ENCODE data around the gene YOD1. TPM values are rescaled to one million over a fixed set of nuclear protein-coding genes. Genes with fewer than 3 reads are reported as not detected.
"Not testable (repeated sequence)": the region's sequence is repeated elsewhere in the genome, so short reads cannot be mapped to it uniquely, and the experiment has no call there.

YOD1 gene
- polyA plus RNA-seq, 3 donors: 15.1 to 16.2 (median 16.1) TPM

GRCh38 chr1:207050480-207051190, 373 bp downstream of the YOD1 start:
- peak; percentile 88 to 89 (median 89) for DNase-seq (ENCODE audit: low read depth in 3 of 3, low spot score in 2 of 3)

DNA sequence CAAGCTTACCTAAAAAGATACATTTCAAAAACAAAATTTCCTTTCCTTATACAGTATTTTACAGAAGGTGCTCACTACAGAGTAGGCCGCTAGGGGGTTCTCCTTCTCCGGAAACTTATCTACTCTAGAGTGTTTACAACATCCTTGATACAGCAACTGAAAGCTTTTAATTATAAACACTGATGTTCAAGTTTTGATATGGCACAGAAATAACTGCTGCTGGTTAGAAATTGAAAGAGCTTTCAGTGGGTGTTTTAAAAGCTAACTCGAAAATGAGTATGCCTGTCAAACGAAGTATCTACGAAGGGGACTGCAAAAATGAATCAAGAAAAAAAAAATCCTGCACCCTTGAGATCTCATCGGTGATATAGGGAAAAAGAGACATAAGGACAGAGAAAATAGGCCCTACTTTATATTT, 1.0 kb downstream of the YOD1 start:
- DNase-seq (ENCODE audit: low read depth in 3 of 3, low spot score in 2 of 3): no peak

DNA sequence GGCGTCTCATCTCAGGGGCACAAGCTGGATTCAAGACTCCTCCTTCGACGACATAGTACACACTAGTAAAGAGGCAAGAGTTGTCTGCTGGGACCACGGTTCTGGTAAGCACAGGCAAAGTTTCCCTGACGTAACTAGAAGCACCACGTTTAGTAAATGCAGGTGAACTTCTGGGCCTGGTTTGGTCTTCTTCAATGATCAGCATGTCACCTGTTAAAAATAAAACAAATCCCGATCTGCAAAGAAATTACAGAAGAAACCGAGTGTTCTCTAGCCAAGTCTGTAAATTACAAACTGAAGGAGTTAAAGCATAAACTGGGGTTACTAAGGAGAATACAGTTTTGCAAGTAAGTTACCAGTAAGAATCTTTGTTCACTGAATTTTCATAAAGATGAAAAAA, 1.5 kb downstream of the YOD1 start:
- DNase-seq (ENCODE audit: low read depth in 3 of 3, low spot score in 2 of 3): no peak

- no peak for DNase-seq (ENCODE audit: low read depth in 3 of 3, low spot score in 2 of 3)
These were observed 2.0 kb downstream of the YOD1 start for GRCh38 chr1:207049054-207049453.

- DNase-seq (ENCODE audit: low read depth in 3 of 3, low spot score in 2 of 3): no peak
These were observed 3.0 kb downstream of the YOD1 start for GRCh38 chr1:207048041-207048440.

GRCh38 chr1:207047505-207047904, 3.5 kb downstream of the YOD1 start:
- DNase-seq (ENCODE audit: low read depth in 3 of 3, low spot score in 2 of 3): no peak

DNA sequence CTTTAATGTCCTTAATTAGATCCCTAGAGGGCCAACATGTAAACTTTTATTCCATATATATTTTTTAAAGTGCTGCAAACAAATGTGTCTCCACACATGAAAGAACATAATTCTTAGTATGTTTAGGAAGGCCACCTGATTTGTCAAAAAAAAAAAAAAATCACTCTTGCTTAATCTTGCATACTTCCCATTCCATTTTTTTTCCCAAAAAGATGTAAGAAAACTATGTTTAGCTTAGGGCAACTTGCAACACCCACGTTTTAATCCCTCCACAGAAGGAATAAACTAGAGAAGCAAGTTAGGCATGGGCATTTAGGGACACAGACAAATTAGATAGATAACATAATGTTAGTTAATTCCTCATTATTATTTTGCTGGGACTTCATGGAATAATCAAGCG, 5.6 kb downstream of the YOD1 start:
- no peak for DNase-seq (ENCODE audit: low read depth in 3 of 3, low spot score in 2 of 3)

DNA sequence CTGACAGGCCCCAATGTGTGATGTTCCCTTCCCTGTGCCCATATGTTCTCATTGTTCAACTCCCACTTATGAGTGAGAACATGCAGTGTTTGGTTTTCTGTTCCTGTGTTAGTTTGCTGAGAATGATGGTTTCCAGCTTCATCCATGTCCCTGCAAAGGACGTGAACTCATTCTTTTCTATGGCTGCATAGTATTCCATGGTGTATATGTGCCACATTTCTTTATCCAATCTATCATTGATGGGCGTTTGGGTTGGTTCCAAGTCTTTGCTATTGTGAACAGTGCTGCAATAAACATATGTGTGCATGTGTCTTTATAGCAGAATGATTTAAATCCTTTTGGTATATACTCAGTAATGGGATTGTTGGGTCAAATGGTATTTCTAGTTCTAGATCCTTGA, 9.6 kb downstream of the YOD1 start:
- DNase-seq (ENCODE audit: low read depth in 3 of 3, low spot score in 2 of 3): not testable (repeated sequence)

DNA sequence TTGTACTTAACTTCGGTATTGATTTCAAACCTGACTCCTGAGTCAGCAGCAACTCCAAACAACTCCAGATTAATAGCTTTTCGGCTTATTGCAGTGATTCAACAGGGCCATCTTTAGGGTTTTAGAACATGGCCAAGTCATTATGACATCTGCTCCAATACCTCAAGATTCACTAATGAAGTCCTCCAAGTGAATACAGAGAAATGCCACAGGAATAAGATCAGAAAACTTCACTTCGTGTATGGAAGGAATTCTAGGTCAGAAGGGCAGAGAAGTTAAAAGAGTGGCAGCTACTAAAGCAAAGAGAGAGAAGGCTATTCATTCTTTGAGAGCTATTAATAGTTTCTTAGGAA, 10.9 kb downstream of the YOD1 start:
- DNase-seq (ENCODE audit: low read depth in 3 of 3, low spot score in 2 of 3): no peak

GRCh38 chr1:207039380-207040180, 11.4 kb downstream of the YOD1 start:
- DNase-seq (ENCODE audit: low read depth in 3 of 3, low spot score in 2 of 3): no peak

DNA sequence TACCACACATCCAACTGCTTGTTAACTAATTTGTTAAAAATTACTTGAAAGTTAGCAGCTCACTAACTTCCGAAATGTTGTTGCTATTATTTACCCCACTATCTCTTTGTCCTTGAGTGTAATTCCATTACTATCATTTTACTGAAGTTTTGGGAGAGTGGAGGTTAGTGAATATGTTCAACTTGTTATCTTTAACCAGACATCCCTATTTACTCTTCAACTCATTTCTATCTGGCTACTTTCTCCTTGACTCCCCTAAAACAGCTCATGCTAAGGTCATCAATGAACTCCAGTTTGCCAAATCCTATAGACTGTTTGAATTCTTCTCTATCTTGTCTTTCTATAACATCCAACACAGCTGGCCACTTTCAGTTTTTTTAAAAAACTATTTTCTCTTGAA, 14.1 kb downstream of the YOD1 start:
- DNase-seq (ENCODE audit: low read depth in 3 of 3, low spot score in 2 of 3): no peak

DNA sequence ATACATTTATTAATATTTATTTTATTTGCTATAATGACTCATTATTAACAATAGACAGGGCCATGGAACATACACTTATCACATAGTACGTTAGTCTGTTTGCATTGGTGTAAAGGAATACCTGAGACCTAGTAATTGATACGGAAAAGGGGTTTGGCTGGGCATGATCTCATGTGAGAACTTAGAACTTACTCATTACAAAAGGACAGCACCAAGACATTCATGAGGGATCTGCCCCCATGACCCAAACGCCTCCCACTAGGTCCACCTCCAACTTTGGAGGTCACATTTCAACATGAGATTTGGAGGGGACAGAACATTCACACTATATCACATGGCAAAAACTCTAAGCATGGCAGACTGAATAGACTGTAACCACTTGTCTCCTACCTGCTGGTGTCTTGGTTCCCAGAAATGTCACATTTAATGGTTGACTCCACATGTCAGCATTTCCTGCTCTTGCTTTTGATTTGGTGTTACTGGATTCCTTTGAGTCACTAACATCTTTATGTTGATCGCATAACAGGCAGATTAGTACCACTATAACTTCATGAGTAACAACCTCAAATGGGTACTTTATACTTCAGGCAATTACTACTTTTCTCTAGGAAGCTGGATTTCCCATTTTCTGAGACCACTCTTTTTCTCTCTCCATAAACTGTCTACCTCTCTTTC, 15.0 kb downstream of the YOD1 start:
- DNase-seq (ENCODE audit: low read depth in 3 of 3, low spot score in 2 of 3): no peak

GRCh38 chr1:207034998-207035397, 16.0 kb downstream of the YOD1 start:
- no peak for DNase-seq (ENCODE audit: low read depth in 3 of 3, low spot score in 2 of 3)

- DNase-seq (ENCODE audit: low read depth in 3 of 3, low spot score in 2 of 3): no peak
These were observed 16.8 kb downstream of the YOD1 start for GRCh38 chr1:207034208-207034607.

GRCh38 chr1:207033302-207033701, 17.7 kb downstream of the YOD1 start:
- no peak for DNase-seq (ENCODE audit: low read depth in 3 of 3, low spot score in 2 of 3)

- no peak for DNase-seq (ENCODE audit: low read depth in 3 of 3, low spot score in 2 of 3)
These were observed 18.4 kb downstream of the YOD1 start, which contains the start of gene C1orf116 for GRCh38 chr1:207032528-207033017. TSS of gene C1orf116 (minus strand) at chr1:207032756. CDS start at chr1:207027598, 5,158 bp downstream.

DNA sequence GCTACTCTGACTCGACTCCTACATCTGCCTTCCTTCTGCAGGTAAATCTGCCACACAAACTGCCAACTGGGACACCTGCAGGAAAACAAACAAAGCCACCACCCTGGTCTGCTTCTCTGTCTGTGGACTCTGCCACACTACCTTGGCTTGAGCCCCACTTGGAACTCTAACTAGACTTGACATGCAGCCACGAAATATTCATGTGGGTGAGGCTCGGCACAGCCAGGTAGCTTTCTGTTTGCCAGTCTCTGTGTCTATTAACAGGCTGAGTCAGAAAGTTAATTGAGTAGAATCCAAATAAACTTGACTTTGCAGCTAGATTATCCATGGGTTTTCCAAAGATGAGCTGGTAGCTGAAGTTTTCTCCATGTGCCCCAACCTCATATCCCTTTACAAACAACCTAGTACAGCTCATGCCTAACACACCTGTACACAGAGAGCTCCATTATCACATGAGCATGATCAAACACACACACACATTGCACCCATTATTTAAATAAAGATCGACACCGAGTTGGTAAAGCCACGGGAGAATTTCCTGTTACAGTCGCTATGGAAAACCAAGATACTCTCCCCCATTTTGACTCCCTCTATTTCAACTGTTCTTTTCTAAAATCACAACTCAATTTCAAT, 19.3 kb downstream of the YOD1 start:
- DNase-seq (ENCODE audit: low read depth in 3 of 3, low spot score in 2 of 3): no peak

GRCh38 chr1:207031016-207031415, 20.0 kb downstream of the YOD1 start:
- DNase-seq (ENCODE audit: low read depth in 3 of 3, low spot score in 2 of 3): no peak

DNA sequence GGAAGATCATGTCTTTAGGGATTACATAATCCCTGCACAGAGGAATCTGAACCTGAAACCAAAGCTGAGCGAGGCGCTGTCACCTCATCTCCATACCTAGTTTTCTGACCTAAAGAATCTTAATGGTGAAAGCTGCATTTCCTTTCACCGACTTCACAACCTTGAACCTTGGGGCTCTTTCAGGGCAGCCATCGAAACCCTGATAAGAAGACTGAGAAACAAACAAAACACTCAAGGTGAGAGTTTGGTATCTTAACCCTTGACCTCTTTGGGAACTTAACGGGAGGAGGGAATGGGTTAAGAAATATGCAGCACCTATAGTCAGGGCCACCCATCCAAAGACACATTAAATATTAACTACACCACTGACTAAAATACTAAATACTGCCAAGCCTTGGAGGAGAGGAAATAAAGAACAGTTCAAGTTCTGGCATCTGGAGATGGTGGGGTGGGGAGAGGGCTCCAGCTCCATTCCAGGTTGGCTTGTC, 20.4 kb downstream of the YOD1 start:
- no peak for DNase-seq (ENCODE audit: low read depth in 3 of 3, low spot score in 2 of 3)

GRCh38 chr1:207029701-207030521, 21.1 kb downstream of the YOD1 start:
- no peak for DNase-seq (ENCODE audit: low read depth in 3 of 3, low spot score in 2 of 3)

Data from right renal cortex interstitium (tissue), 3 donors.